ENCODE results near the gene TSC2.

Gene TSC2

DNA sequence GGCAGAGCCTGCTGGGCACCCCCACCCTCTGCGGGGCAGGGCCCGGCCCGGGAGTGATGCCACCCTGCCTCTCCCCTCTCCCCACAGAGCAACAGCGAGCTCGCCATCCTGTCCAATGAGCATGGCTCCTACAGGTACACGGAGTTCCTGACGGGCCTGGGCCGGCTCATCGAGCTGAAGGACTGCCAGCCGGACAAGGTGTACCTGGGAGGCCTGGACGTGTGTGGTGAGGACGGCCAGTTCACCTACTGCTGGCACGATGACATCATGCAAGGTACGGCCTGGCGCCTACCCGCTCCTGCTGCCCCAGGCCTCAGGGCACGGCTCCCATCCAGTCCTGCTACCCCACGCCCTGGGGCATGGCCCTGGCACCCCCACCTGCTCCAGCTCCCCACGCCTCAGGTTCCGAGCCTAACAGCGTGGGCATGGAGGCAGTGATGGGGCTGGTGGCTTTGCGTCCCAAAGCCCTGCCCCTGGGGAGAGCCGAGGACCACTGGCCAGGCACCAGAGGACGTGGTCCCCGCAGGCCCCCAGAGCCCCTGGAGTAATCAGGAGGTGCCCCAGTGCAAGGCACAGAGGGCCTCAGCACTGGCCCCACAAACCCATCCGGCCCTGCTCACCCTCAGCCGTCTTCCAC is 38.4 kb downstream of the TSC2 start:
- POLR2A ChIA-PET = no interaction called here
- DNase-seq = no peak
- Histone ChIP-seq H3K36me3 (ENCODE audit: control insufficient read depth in 4 of 4, insufficient read depth in 4 of 4, low read length in 3 of 4) (peaks cover 2 to 94% (median 60%) of the 10 kb centered on the region in 4 experiments), H3K27ac (ENCODE audit: insufficient read depth in 1 of 2, low read depth in 1 of 2, low read length in 2 of 2, poor library complexity in 1 of 2, severe bottlenecking in 2 of 2) (no peak overlapping the region), H3K9me3 (ENCODE audit: control extremely low read depth in 1 of 5, control insufficient read depth in 4 of 5, insufficient read depth in 2 of 5, low read depth in 1 of 5, low read length in 4 of 5) (no peaks in the 10 kb centered on the region), H3K4me3 (ENCODE audit: control insufficient read depth in 1 of 7, extremely low read depth in 1 of 7, insufficient read depth in 4 of 7, low read depth in 2 of 7, low read length in 6 of 7) (no peak overlapping the region), H3K4me1 (ENCODE audit: control extremely low read depth in 1 of 4, control insufficient read depth in 4 of 4, insufficient read depth in 4 of 4, low read length in 3 of 4) (no peaks in the 10 kb centered on the region), H3K27me3 (replicated peaks in 2 of 5; ENCODE audit: control insufficient read depth in 4 of 5, insufficient read depth in 5 of 5, low read length in 4 of 5) (no peaks in the 10 kb centered on the region)
- WGBS (ENCODE audit: insufficient coverage) = 96% methylated on average over 26 of the region's 27 CpGs
- CTCF ChIA-PET = interaction anchor here (1.1 kb wide), 1 partner anchor 60 kb away, joined by 3 read pairs; no protein-coding TSS in a partner anchor

DNA sequence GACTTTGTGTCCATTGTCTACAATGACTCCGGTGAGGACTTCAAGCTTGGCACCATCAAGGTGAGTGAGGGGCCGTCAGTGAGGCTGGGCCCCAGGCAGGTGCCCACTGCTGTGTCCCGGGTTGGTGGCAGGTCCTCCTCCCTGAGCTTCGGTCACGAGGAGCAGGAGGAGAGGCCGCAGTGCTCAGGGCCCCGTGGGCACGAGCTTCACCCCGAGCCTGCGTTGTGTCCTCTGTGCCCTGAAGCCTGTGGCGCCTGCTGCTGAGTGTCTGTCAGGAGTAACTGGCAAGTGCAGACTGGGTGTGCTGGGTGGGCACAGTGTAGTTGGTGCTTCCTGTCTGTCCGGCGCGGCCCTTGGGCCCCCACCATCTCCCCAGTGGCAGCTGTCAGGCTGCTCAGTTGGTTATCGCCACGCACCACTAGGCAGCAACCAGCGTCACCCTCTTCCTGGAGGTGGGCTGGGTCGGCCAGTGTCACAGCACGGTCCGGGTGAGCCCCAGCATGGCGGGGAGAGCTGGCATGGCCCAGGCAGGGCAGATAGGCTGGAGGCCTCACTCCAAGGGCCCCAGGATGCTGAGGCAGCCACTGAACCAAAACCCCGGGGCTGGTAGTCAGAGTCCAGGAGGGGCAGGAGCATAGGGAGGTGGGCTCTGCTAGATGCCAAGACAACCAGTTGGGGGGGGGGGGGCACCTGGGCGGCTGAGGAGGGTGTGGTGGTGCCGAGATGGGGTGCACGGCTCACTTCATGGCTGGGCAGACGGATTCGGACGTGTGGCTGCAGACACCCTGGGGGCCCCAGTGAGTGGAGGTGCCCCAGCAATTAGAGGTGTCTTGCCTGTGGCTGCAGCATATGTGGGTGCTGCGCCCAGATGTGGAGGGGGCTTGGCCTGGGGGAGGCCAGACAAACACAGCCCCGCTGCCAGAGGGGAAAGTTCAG is 39.3 kb downstream of the TSC2 start:
- peaks cover 3 to 91% (median 63%) of the 10 kb centered on the region in 4 experiments for H3K36me3 ChIP-seq (ENCODE audit: control insufficient read depth in 4 of 4, insufficient read depth in 4 of 4, low read length in 3 of 4)
- H3K27ac ChIP-seq (ENCODE audit: insufficient read depth in 1 of 2, low read depth in 1 of 2, low read length in 2 of 2, poor library complexity in 1 of 2, severe bottlenecking in 2 of 2) = no peak overlapping the region
- H3K9me3 ChIP-seq (ENCODE audit: control extremely low read depth in 1 of 5, control insufficient read depth in 4 of 5, insufficient read depth in 2 of 5, low read depth in 1 of 5, low read length in 4 of 5) = no peaks in the 10 kb centered on the region
- 88% methylated on average over 18 of the region's 30 CpGs for WGBS (ENCODE audit: insufficient coverage)
- H3K27me3 ChIP-seq (replicated peaks in 2 of 5; ENCODE audit: control insufficient read depth in 4 of 5, insufficient read depth in 5 of 5, low read length in 4 of 5) = no peaks in the 10 kb centered on the region
- H3K4me3 ChIP-seq (ENCODE audit: control insufficient read depth in 1 of 7, extremely low read depth in 1 of 7, insufficient read depth in 4 of 7, low read depth in 2 of 7, low read length in 6 of 7) = no peak overlapping the region
- ChIA-PET POLR2A (no interaction called here), CTCF (interaction anchor here (1.0 kb wide), 1 partner anchor 67 kb away, joined by 3 read pairs; no protein-coding TSS in a partner anchor)
- H3K4me1 ChIP-seq (ENCODE audit: control extremely low read depth in 1 of 4, control insufficient read depth in 4 of 4, insufficient read depth in 4 of 4, low read length in 3 of 4) = peaks cover 0 to 7% (median 0%) of the 10 kb centered on the region in 4 experiments
- no peak for DNase-seq

DNA sequence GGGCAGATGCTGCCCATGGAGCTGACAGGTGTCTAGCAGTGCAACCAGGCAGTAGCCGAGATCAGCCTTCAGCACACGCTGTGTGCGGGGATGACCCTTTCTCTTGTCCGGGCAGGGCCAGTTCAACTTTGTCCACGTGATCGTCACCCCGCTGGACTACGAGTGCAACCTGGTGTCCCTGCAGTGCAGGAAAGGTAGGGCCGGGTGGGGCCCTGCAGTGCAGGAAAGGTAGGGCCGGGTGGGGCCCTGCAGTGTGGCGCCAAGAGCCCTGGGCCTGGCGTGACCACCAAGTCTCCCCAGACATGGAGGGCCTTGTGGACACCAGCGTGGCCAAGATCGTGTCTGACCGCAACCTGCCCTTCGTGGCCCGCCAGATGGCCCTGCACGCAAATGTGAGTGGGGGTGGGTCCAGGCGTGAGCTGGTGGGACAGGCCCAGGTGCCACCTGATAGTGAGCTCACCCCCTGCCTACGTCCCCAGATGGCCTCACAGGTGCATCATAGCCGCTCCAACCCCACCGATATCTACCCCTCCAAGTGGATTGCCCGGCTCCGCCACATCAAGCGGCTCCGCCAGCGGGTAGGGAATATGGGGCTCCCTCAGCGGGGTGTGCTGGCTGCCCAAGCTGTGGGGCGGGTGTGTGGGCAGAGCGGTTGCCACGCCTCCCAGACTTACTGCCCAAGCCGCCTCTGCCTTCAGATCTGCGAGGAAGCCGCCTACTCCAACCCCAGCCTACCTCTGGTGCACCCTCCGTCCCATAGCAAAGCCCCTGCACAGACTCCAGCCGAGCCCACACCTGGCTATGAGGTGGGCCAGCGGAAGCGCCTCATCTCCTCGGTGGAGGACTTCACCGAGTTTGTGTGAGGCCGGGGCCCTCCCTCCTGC is 40.2 kb downstream of the TSC2 start:
- no peaks in the 10 kb centered on the region for H3K27me3 ChIP-seq (replicated peaks in 2 of 5; ENCODE audit: control insufficient read depth in 4 of 5, insufficient read depth in 5 of 5, low read length in 4 of 5)
- peaks cover 0 to 8% (median 0%) of the 10 kb centered on the region in 4 experiments for H3K4me1 ChIP-seq (ENCODE audit: control extremely low read depth in 1 of 4, control insufficient read depth in 4 of 4, insufficient read depth in 4 of 4, low read length in 3 of 4)
- POLR2A ChIA-PET = no interaction called here
- H3K4me3 ChIP-seq (ENCODE audit: control insufficient read depth in 1 of 7, extremely low read depth in 1 of 7, insufficient read depth in 4 of 7, low read depth in 2 of 7, low read length in 6 of 7) = no peak overlapping the region
- H3K36me3 ChIP-seq (ENCODE audit: control insufficient read depth in 4 of 4, insufficient read depth in 4 of 4, low read length in 3 of 4) = peaks cover 7 to 91% (median 61%) of the 10 kb centered on the region in 4 experiments
- no peak for DNase-seq
- CTCF ChIA-PET = interaction anchor here (1.0 to 1.7 kb wide), 3 partner anchors 17 to 67 kb away, joined by 3 to 5 read pairs (median 4); no protein-coding TSS in a partner anchor
- no peaks in the 10 kb centered on the region for H3K9me3 ChIP-seq (ENCODE audit: control extremely low read depth in 1 of 5, control insufficient read depth in 4 of 5, insufficient read depth in 2 of 5, low read depth in 1 of 5, low read length in 4 of 5)
- WGBS (ENCODE audit: insufficient coverage) = 92% methylated on average over 34 of the region's 41 CpGs
- H3K27ac ChIP-seq (ENCODE audit: insufficient read depth in 1 of 2, low read depth in 1 of 2, low read length in 2 of 2, poor library complexity in 1 of 2, severe bottlenecking in 2 of 2) = no peak overlapping the region

DNA sequence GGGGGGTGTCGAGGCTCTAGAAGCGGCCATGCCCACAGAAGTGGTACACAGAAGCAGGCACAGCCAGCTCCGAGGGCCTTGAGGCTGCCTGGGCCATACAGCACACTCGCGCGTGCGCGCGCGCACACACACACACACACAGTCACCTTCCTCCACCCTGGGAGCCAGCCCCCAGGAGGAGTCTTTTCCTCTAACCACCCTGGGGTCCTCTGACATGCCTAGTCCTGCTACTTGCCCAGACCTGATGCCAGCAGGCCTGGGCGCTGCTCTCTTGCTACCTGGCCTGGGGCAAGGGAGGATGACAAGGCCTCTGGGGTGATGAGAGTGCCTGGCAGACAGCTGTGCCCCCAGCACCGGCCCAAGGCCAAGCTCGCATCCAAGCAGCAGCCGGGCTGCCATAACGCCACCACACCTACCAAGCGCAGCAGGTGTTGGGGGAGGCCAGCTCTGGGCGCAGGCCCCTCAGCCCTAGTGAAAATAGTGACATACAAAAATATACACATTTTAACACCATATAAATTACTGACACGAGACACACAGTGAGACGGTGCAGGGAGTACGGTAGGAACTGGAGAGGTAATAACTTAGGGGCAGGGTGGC is 41.1 kb downstream of the TSC2 start:
- peaks cover 7 to 92% (median 58%) of the 10 kb centered on the region in 4 experiments for H3K36me3 ChIP-seq (ENCODE audit: control insufficient read depth in 4 of 4, insufficient read depth in 4 of 4, low read length in 3 of 4)

DNA sequence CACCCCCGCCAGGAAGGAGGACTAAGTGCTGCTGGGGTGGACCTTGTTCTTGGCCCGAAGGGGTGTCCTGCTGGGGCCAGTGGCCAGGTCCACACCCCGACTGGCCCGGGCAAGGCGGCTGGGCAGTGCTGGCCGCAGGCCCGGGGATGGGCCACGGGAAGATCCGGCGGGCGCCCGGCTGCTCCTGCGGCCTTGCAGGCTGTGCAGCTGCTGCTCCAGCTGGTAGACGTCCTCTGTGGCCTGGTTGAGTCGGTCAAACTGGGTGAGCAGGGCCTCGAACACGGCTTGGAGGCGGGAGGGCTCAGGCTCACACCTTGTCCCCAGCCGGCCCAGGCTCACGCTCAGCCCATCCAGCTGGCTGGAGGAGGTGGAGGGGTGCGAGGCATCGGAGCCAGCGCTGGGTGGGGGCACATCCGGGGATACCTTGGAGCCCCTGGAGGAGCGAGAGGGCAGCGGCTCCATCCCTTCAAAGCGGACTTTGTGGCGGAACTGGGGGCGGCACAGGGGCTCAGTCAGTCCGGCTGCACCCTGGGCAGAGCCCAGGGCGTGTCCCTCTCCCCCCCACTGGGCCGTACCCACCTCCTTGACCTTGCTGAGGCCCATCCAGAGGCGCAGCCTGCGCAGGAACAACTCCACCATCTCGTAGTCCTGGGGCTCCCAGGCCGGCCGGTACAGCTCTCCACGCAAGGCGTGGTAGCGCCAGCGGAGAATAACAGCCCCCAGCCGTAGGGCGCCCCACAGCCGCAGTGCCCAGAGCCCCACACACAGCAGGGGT is 42.1 kb downstream of the TSC2 start:
- no peak overlapping the region for H3K4me3 ChIP-seq (ENCODE audit: control insufficient read depth in 1 of 7, extremely low read depth in 1 of 7, insufficient read depth in 4 of 7, low read depth in 2 of 7, low read length in 6 of 7)
- H3K9me3 ChIP-seq (ENCODE audit: control extremely low read depth in 1 of 5, control insufficient read depth in 4 of 5, insufficient read depth in 2 of 5, low read depth in 1 of 5, low read length in 4 of 5) = no peaks in the 10 kb centered on the region
- peaks cover 7 to 93% (median 54%) of the 10 kb centered on the region in 4 experiments for H3K36me3 ChIP-seq (ENCODE audit: control insufficient read depth in 4 of 4, insufficient read depth in 4 of 4, low read length in 3 of 4)
- H3K27me3 ChIP-seq (replicated peaks in 2 of 5; ENCODE audit: control insufficient read depth in 4 of 5, insufficient read depth in 5 of 5, low read length in 4 of 5) = no peaks in the 10 kb centered on the region
- H3K27ac ChIP-seq (ENCODE audit: insufficient read depth in 1 of 2, low read depth in 1 of 2, low read length in 2 of 2, poor library complexity in 1 of 2, severe bottlenecking in 2 of 2) = no peak overlapping the region
- WGBS (ENCODE audit: insufficient coverage) = 97% methylated on average over 39 of the region's 44 CpGs
- peaks cover 0 to 8% (median 0%) of the 10 kb centered on the region in 4 experiments for H3K4me1 ChIP-seq (ENCODE audit: control extremely low read depth in 1 of 4, control insufficient read depth in 4 of 4, insufficient read depth in 4 of 4, low read length in 3 of 4)
- no peak for DNase-seq
- ChIA-PET POLR2A (no interaction called here), CTCF (no interaction called here)

More for the DNA sequence above, 41.1 kb downstream of the TSC2 start:
- Histone ChIP-seq H3K9me3 (ENCODE audit: control extremely low read depth in 1 of 5, control insufficient read depth in 4 of 5, insufficient read depth in 2 of 5, low read depth in 1 of 5, low read length in 4 of 5) (no peaks in the 10 kb centered on the region), H3K4me3 (ENCODE audit: control insufficient read depth in 1 of 7, extremely low read depth in 1 of 7, insufficient read depth in 4 of 7, low read depth in 2 of 7, low read length in 6 of 7) (no peak overlapping the region), H3K27ac (ENCODE audit: insufficient read depth in 1 of 2, low read depth in 1 of 2, low read length in 2 of 2, poor library complexity in 1 of 2, severe bottlenecking in 2 of 2) (no peak overlapping the region), H3K27me3 (replicated peaks in 2 of 5; ENCODE audit: control insufficient read depth in 4 of 5, insufficient read depth in 5 of 5, low read length in 4 of 5) (no peaks in the 10 kb centered on the region), H3K4me1 (ENCODE audit: control extremely low read depth in 1 of 4, control insufficient read depth in 4 of 4, insufficient read depth in 4 of 4, low read length in 3 of 4) (peaks cover 0 to 8% (median 0%) of the 10 kb centered on the region in 4 experiments)
- ChIA-PET POLR2A (no interaction called here), CTCF (interaction anchor here (0.5 to 1.7 kb wide), 3 partner anchors 18 to 375 kb away, joined by 3 to 5 read pairs (median 4); no protein-coding TSS in a partner anchor)
- no peak for DNase-seq
- WGBS (ENCODE audit: insufficient coverage) = 90% methylated on average over 16 of the region's 20 CpGs

DNA sequence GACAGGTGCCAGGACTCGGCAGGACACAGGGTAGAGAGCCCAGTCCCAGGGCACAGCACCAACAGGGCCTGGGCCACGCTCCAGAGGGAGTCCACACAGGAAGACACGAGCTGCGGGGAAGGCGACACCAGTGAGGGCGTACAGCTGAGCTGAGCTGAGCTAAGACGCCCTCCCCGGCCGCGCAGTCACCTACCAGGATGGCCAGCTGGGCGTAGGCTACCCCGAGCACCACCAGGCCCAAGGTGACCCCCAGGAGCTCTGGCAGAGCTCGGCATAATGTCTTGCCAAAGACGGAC is 42.6 kb downstream of the TSC2 start:
- 96% methylated on average over 14 of the region's 14 CpGs for WGBS (ENCODE audit: insufficient coverage)
- peaks cover 0 to 8% (median 0%) of the 10 kb centered on the region in 4 experiments for H3K4me1 ChIP-seq (ENCODE audit: control extremely low read depth in 1 of 4, control insufficient read depth in 4 of 4, insufficient read depth in 4 of 4, low read length in 3 of 4)

More for the DNA sequence above, 42.6 kb downstream of the TSC2 start:
- CTCF ChIA-PET = no interaction called here
- Histone ChIP-seq H3K9me3 (ENCODE audit: control extremely low read depth in 1 of 5, control insufficient read depth in 4 of 5, insufficient read depth in 2 of 5, low read depth in 1 of 5, low read length in 4 of 5) (no peaks in the 10 kb centered on the region), H3K4me3 (ENCODE audit: control insufficient read depth in 1 of 7, extremely low read depth in 1 of 7, insufficient read depth in 4 of 7, low read depth in 2 of 7, low read length in 6 of 7) (no peak overlapping the region), H3K27me3 (replicated peaks in 2 of 5; ENCODE audit: control insufficient read depth in 4 of 5, insufficient read depth in 5 of 5, low read length in 4 of 5) (no peaks in the 10 kb centered on the region), H3K27ac (ENCODE audit: insufficient read depth in 1 of 2, low read depth in 1 of 2, low read length in 2 of 2, poor library complexity in 1 of 2, severe bottlenecking in 2 of 2) (no peak overlapping the region), H3K36me3 (ENCODE audit: control insufficient read depth in 4 of 4, insufficient read depth in 4 of 4, low read length in 3 of 4) (peaks cover 7 to 93% (median 54%) of the 10 kb centered on the region in 4 experiments)
- POLR2A ChIA-PET = no interaction called here
- no peak for DNase-seq
